Endothelial cell of umbilical vein (primary cell): Measurements from ENCODE around the gene ABCA7. TPM values are rescaled to one million over a fixed set of nuclear protein-coding genes. Genes with fewer than 3 reads are reported as not detected.
A peak's percentile ranks its signal among the peaks of the same experiment; 100 is the strongest.

Source experiments
- BruUV-seq: library from RNA; stranded (reverse); fragments of 400-500 nt; replicated peaks from 2 replicates; lab custom pipeline; 2021; lab: Mats Ljungman, UMichigan
- CTCF ChIA-PET: fragments of 300-600, 350-600 bp; sonication (Branson Sonifier 250); formaldehyde crosslinking; loops from one replicate; lab custom pipeline; 2021; ENCODE audit warnings: antibody characterized with exemption, inconsistent platforms; lab: Charles Lee
- POLR2A ChIA-PET: fragments of 300-600, 350-600 bp; sonication (Branson Sonifier 250); formaldehyde crosslinking; loops from one replicate; lab custom pipeline; 2021; ENCODE audit warnings: antibody characterized with exemption, inconsistent platforms; lab: Charles Lee
- DNase-seq: peaks from one replicate; pipeline ENCODE4 v3.0.0-alpha.2; 2011; ENCODE audit warnings: low read depth, low spot score
- FAIRE-seq: peaks from 2 replicates; lab custom pipeline; 2011; peaks lifted over from hg19 to GRCh38; lab: Jason Lieb, UNC
- H2AFZ ChIP-seq: 2 replicates; pipeline ENCODE4 v1.6.0; 2012; ENCODE audit warnings: low read depth, low read length, control low read depth, inconsistent platforms
- H3K27ac ChIP-seq: 2 replicates; pipeline ENCODE4 v1.5.1; 2011; ENCODE audit warnings: low read depth, mild to moderate bottlenecking, control low read depth, low read length, moderate library complexity; ENCODE audit not compliant: insufficient read depth
- H3K27me3 ChIP-seq, 2 experiments: 2 replicates each; pipeline versions ENCODE4 v1.6.0 to v1.6.1; 2011; ENCODE audit warnings: low read length in 2 of 2, mixed read lengths in 1 of 2; ENCODE audit not compliant: control insufficient read depth in 2 of 2, insufficient read depth in 2 of 2
- H3K36me3 ChIP-seq, 2 experiments: 2 replicates in 1 of 2; 3 replicates in 1 of 2; pipeline ENCODE4 v1.5.1; 2011; ENCODE audit warnings: low read length in 2 of 2, mild to moderate bottlenecking in 1 of 2, moderate library complexity in 1 of 2; ENCODE audit not compliant: control insufficient read depth in 2 of 2, insufficient read depth in 2 of 2; ENCODE audit errors: extremely low read depth in 1 of 2
- H3K4me1 ChIP-seq: 3 replicates; pipeline ENCODE4 v1.5.1; 2011; ENCODE audit warnings: mild to moderate bottlenecking, low read length; ENCODE audit not compliant: control insufficient read depth, insufficient read depth; ENCODE audit errors: extremely low read depth
- H3K4me2 ChIP-seq: 2 replicates; pipeline ENCODE4 v1.6.1; 2011; ENCODE audit warnings: low read length, control low read depth, mixed read lengths; ENCODE audit not compliant: insufficient read depth
- H3K4me3 ChIP-seq, 3 experiments: fragments of 200-600 bp in 1 of 3; sonication (generic), shearing (Covaris generic) in 1 of 3; replicated peaks in 1 of 3; 2 replicates each; pipeline ENCODE4 v1.5.1; 2011 to 2016; ENCODE audit warnings: control low read depth in 3 of 3, low read length in 3 of 3, mild to moderate bottlenecking in 2 of 3, inconsistent platforms in 1 of 3, low read depth in 1 of 3, moderate library complexity in 1 of 3; ENCODE audit not compliant: insufficient read depth in 1 of 3
- H3K79me2 ChIP-seq: 2 replicates; pipeline ENCODE4 v1.6.0; 2012; ENCODE audit warnings: low read length, inconsistent platforms; ENCODE audit not compliant: control insufficient read depth, insufficient read depth
- H3K9ac ChIP-seq: replicated peaks from 2 replicates; pipeline ENCODE3; 2011; ENCODE audit warnings: low read length, control low read depth; ENCODE audit not compliant: insufficient read depth; ENCODE audit errors: extremely low read depth
- H3K9me1 ChIP-seq: replicated peaks from 3 replicates; pipeline ENCODE4 v1.6.0; 2011; ENCODE audit warnings: mild to moderate bottlenecking, low read length; ENCODE audit not compliant: control insufficient read depth, insufficient read depth; ENCODE audit errors: extremely low read depth
- H3K9me3 ChIP-seq: replicated peaks from 2 replicates; pipeline ENCODE4 v1.5.1; 2012; ENCODE audit warnings: low read length, inconsistent platforms; ENCODE audit not compliant: control insufficient read depth, insufficient read depth
- H4K20me1 ChIP-seq: replicated peaks from 2 replicates; pipeline ENCODE3; 2011; ENCODE audit warnings: mild to moderate bottlenecking, low read length; ENCODE audit not compliant: control insufficient read depth, insufficient read depth; ENCODE audit errors: extremely low read depth
- EZH2 ChIP-seq: IDR thresholded peaks from 2 replicates; pipeline ENCODE4 v1.6.1; 2012; ENCODE audit warnings: borderline replicate concordance, low read depth, mild to moderate bottlenecking, moderate library complexity, low read length, inconsistent platforms; ENCODE audit not compliant: severe bottlenecking
- FOS ChIP-seq: IDR thresholded peaks from 2 replicates; pipeline ENCODE4 v1.6.1; 2011; ENCODE audit warnings: mild to moderate bottlenecking, low read length, moderate library complexity, borderline replicate concordance; ENCODE audit not compliant: insufficient read depth
- GATA2 ChIP-seq: IDR thresholded peaks from 2 replicates; pipeline ENCODE4 v1.7.0; 2011; ENCODE audit warnings: low read depth, mild to moderate bottlenecking, moderate library complexity, mixed read lengths, low read length; ENCODE audit not compliant: insufficient read length, insufficient read depth
- JUN ChIP-seq: IDR thresholded peaks from 2 replicates; pipeline ENCODE4 v1.6.1; 2011; ENCODE audit warnings: borderline replicate concordance, low read depth; ENCODE audit not compliant: insufficient read length, insufficient read depth
- MYC ChIP-seq: IDR thresholded peaks from one replicate; pipeline ENCODE4 v1.6.1; 2011; ENCODE audit warnings: mild to moderate bottlenecking, low read depth, low read length
- POLR2A ChIP-seq: IDR thresholded peaks from 2 replicates; pipeline ENCODE4 v1.6.1; 2012; ENCODE audit warnings: low read depth, mild to moderate bottlenecking, control low read depth, low read length
- POLR2AphosphoS5 ChIP-seq: IDR thresholded peaks from 2 replicates; pipeline ENCODE4 v1.6.1; 2012; ENCODE audit warnings: low read depth, mild to moderate bottlenecking, control low read depth, low read length, moderate library complexity; ENCODE audit not compliant: insufficient read depth
- dilution Hi-C: fragments of 300-500 bp; cut with MboI; formaldehyde crosslinking; loops from one replicate; pipeline ENCODE4 v1.15.0; 2019; ENCODE audit warnings: low sequenced_read_pairs; ENCODE audit not compliant: extremely low pct_ligation_motif_present
- intact Hi-C: fragments of 100-400 bp; cut with micrococcal nuclease; formaldehyde crosslinking; loops from one replicate; pipeline ENCODE4 v1.10.0; 2022
- polyA plus RNA-seq, 4 experiments: library from polyadenylated mRNA; depleted of rRNA in 3 of 4; stranded (reverse) in 3 of 4; unstranded in 1 of 4; fragments of >200 nt; gene quantifications; 2 replicates each; pipeline versions ENCODE4 v1.2.1 to v1.2.3, GENCODE V29; 2011 to 2012; ENCODE audit warnings: missing spikeins in 1 of 4
- total RNA-seq: library from RNA; stranded (reverse); gene quantifications from 2 replicates; pipeline ENCODE4 v1.2.3, GENCODE V29; 2021
- TF ChIP-seq, protein P1 (sequence below): IDR thresholded peaks from 2 replicates; pipeline ENCODE4 v1.6.1; 2011; ENCODE audit not compliant: insufficient read depth, insufficient read length
- TF ChIP-seq, protein P2 (sequence below), 2 donors: IDR thresholded peaks; 1 replicate in 1 of 2; 2 replicates in 1 of 2; pipeline ENCODE4 v1.5.1; 2011; ENCODE audit warnings: low read length in 2 of 2, mild to moderate bottlenecking in 2 of 2, moderate library complexity in 2 of 2, control low read depth in 1 of 2, inconsistent platforms in 1 of 2, low read depth in 1 of 2; ENCODE audit not compliant: insufficient read depth in 1 of 2; ENCODE audit errors: extremely low read depth in 1 of 2

Gene ABCA7
- total and polyA plus RNA-seq, 2 donors (not counting 3 experiments of a cell fraction or from before 2014, with no cell fraction given): 5.7 to 9.8 TPM

- peak overlapping the region; percentile 81 for H2AFZ ChIP-seq
- TF ChIP-seq POLR2A (no peak), EZH2 (no peak)
- intact Hi-C loops (loop anchor here (2.0 kb wide), 1 partner anchor 27 kb away; the partner anchor contains the start of gene POLR2E), dilution Hi-C loops (no loop called here)
- BruUV-seq: no TSS peak
- no peaks in the 10 kb centered on the region for H3K27me3 ChIP-seq
- no peaks in the 10 kb centered on the region for H3K9me1 ChIP-seq
- peak overlapping the region; percentile 65 for H3K4me2 ChIP-seq
- no peaks in the 10 kb centered on the region for H3K79me2 ChIP-seq
- no peak overlapping the region for H3K27ac ChIP-seq
- no peaks in the 10 kb centered on the region for H4K20me1 ChIP-seq
- POLR2A ChIA-PET: interaction anchor here (1.1 kb wide), 1 partner anchor 41 kb away, joined by 3 read pairs; the partner anchor contains the start of gene CNN2
- H3K36me3 ChIP-seq: no peaks in the 10 kb centered on the region
- CTCF ChIA-PET: interaction anchor here (0.8 to 2.5 kb wide), 5 partner anchors 10 to 177 kb away, joined by 4 to 10 read pairs (median 7); partner anchors contain the start of gene ABCA7
- peaks cover 35% of the 10 kb centered on the region for H3K4me1 ChIP-seq
- H3K9me3 ChIP-seq: no peaks in the 10 kb centered on the region
- H3K4me3 ChIP-seq: peak overlapping the region; percentile 9 to 34 (median 13)
- DNase-seq: no peak
- no peak for FAIRE-seq
- H3K9ac ChIP-seq: peak overlapping the region; percentile 10
These were observed 27.5 kb downstream of the ABCA7 start for GRCh38 chr19:1067341-1067957.

GRCh38 chr19:1068009-1069001 lies 28.4 kb downstream of the ABCA7 start:
- H3K36me3 ChIP-seq: no peaks in the 10 kb centered on the region
- H3K4me2 ChIP-seq: peak overlapping the region; percentile 65
- no peak for DNase-seq
- H3K79me2 ChIP-seq: no peaks in the 10 kb centered on the region
- H3K9ac ChIP-seq: no peak overlapping the region
- intact Hi-C loops (no loop called here), dilution Hi-C loops (no loop called here)
- H3K9me1 ChIP-seq: no peaks in the 10 kb centered on the region
- POLR2A ChIA-PET: no interaction called here
- H3K27ac ChIP-seq: no peak overlapping the region
- peaks cover 35% of the 10 kb centered on the region for H3K4me1 ChIP-seq
- no peak for FAIRE-seq
- TF ChIP-seq FOS (no peak), POLR2A (no peak), JUN (no peak), GATA2 (no peak), POLR2AphosphoS5 (no peak), EZH2 (no peak), MYC (no peak)
- TF ChIP-seq, protein P1, sequence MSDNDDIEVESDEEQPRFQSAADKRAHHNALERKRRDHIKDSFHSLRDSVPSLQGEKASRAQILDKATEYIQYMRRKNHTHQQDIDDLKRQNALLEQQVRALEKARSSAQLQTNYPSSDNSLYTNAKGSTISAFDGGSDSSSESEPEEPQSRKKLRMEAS: no peak
- TF ChIP-seq, protein P2, sequence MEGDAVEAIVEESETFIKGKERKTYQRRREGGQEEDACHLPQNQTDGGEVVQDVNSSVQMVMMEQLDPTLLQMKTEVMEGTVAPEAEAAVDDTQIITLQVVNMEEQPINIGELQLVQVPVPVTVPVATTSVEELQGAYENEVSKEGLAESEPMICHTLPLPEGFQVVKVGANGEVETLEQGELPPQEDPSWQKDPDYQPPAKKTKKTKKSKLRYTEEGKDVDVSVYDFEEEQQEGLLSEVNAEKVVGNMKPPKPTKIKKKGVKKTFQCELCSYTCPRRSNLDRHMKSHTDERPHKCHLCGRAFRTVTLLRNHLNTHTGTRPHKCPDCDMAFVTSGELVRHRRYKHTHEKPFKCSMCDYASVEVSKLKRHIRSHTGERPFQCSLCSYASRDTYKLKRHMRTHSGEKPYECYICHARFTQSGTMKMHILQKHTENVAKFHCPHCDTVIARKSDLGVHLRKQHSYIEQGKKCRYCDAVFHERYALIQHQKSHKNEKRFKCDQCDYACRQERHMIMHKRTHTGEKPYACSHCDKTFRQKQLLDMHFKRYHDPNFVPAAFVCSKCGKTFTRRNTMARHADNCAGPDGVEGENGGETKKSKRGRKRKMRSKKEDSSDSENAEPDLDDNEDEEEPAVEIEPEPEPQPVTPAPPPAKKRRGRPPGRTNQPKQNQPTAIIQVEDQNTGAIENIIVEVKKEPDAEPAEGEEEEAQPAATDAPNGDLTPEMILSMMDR (IDR thresholded peaks at IDR 0.05; ENCODE audit: extremely low read depth in 1 of 2, insufficient read depth in 1 of 2, low read depth in 1 of 2, low read length in 2 of 2): no peak
- H3K27me3 ChIP-seq: no peaks in the 10 kb centered on the region
- H4K20me1 ChIP-seq: no peaks in the 10 kb centered on the region
- no peak overlapping the region for H2AFZ ChIP-seq
- H3K9me3 ChIP-seq: no peaks in the 10 kb centered on the region
- CTCF ChIA-PET: interaction anchor here (1.4 to 2.5 kb wide), 3 partner anchors 11 to 28 kb away, joined by 4 to 10 read pairs (median 7); partner anchors contain the start of gene ABCA7
- no peak overlapping the region for H3K4me3 ChIP-seq
- no TSS peak for BruUV-seq
